ENCODE results near the gene TDO2.

- TF ChIP-seq CTCF (IDR thresholded peaks at IDR 0.05; ENCODE audit: low read depth, low read length): no peak
- no peak for TF ChIP-seq MAX (IDR thresholded peaks at IDR 0.05; ENCODE audit: low read depth, low read length)
- no peak for TF ChIP-seq POLR2A (IDR thresholded peaks at IDR 0.05; ENCODE audit: extremely low read depth, insufficient read length)
These were observed 40.3 kb downstream of the TDO2 start for GRCh38 chr4:155943605-155944291.
